ENCODE measurements around the gene MRPL53. TPM values are rescaled to one million over a fixed set of nuclear protein-coding genes. Genes with fewer than 3 reads are reported as not detected.

MRPL53 gene
- total and polyA plus RNA-seq, 2 of the 13 experiments (the other 11 are each of a cell fraction or from before 2014, with no cell fraction given): 34.3 to 51.9 TPM

DNA sequence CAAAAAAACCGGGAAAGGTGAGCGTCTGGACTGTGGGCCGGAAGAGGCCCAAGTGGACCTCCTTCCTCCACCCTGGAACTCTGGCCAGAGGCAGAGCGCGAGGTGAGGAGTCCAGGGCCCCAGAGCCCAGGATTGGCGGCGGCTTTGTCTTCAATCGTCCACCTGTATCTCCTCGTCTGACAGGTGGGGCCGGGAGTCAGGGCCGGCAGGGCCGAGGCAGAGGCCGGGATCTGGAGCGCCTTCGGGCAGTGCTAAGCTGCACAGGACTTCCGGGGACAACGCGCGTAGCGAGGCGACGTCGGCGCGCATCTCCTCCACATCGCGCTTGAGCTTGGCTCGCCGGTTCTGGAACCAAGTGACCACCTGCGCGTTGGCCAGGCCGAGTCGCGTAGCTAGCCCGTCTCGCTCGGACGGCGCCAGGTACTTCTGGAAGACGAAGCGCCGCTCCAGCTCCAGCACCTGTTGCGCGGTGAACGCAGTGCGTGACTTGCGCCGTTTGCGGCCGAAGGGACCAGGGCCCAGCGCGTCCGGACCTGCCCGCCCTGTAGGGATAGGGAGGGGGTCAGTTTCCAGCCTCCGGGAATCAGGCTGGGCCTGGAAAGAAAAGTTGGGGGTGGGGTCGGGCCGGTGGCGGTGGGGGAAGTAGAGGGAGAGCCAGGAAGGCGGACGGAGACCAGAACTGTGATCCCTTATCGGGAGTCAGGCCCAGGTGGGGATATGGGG lies 25.5 kb upstream of the MRPL53 start (continued):
- TF ChIP-seq SRSF9 (IDR thresholded peaks at IDR 0.05; ENCODE audit: borderline replicate concordance, insufficient read depth, low read depth, low read length, poor library complexity, severe bottlenecking) (no peak), KLF16 (CRISPR knock-in tag; IDR thresholded peaks at IDR 0.05) (no peak), IKZF4 (CRISPR knock-in tag; IDR thresholded peaks at IDR 0.05; ENCODE audit: borderline replicate concordance, low read depth, not compliant biosample characterization) (no peak), ZNF672 (CRISPR knock-in tag; IDR thresholded peaks at IDR 0.05) (no peak), THYN1 (CRISPR knock-in tag; IDR thresholded peaks at IDR 0.05; ENCODE audit: borderline replicate concordance, low read depth) (no peak; the same call in 1 of the 2 replicates), REPIN1 (CRISPR knock-in tag; IDR thresholded peaks at IDR 0.05; ENCODE audit: borderline replicate concordance, low read depth) (peak; percentile 85), NR2F6 (IDR thresholded peaks at IDR 0.05) (no peak), NR2F6 (CRISPR knock-in tag; IDR thresholded peaks at IDR 0.05) (0 out of 2 replicates have a peak, but pooled peaks have one; percentile 17), ZNF703 (CRISPR knock-in tag; IDR thresholded peaks at IDR 0.05; ENCODE audit: borderline replicate concordance) (no peak), ZNF75D (CRISPR knock-in tag; IDR thresholded peaks at IDR 0.05; ENCODE audit: borderline replicate concordance) (0 out of 2 replicates have a peak, but pooled peaks have one; percentile 84), KLF11 (CRISPR knock-in tag; IDR thresholded peaks at IDR 0.05) (no peak), STAG1 (CRISPR knock-in tag; IDR thresholded peaks at IDR 0.05) (no peak), PITX1 (CRISPR knock-in tag; IDR thresholded peaks at IDR 0.05) (no peak), MYNN (CRISPR knock-in tag; IDR thresholded peaks at IDR 0.05; ENCODE audit: low read depth) (no peak), ZNF883 (CRISPR knock-in tag; IDR thresholded peaks at IDR 0.05; ENCODE audit: not compliant biosample characterization) (no peak)
- TF ChIP-seq, protein P1, sequence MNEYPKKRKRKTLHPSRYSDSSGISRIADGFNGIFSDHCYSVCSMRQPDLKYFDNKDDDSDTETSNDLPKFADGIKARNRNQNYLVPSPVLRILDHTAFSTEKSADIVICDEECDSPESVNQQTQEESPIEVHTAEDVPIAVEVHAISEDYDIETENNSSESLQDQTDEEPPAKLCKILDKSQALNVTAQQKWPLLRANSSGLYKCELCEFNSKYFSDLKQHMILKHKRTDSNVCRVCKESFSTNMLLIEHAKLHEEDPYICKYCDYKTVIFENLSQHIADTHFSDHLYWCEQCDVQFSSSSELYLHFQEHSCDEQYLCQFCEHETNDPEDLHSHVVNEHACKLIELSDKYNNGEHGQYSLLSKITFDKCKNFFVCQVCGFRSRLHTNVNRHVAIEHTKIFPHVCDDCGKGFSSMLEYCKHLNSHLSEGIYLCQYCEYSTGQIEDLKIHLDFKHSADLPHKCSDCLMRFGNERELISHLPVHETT (CRISPR knock-in tag; conservative IDR thresholded peaks at IDR 0.05): no peak
- TF ChIP-seq, protein P2, sequence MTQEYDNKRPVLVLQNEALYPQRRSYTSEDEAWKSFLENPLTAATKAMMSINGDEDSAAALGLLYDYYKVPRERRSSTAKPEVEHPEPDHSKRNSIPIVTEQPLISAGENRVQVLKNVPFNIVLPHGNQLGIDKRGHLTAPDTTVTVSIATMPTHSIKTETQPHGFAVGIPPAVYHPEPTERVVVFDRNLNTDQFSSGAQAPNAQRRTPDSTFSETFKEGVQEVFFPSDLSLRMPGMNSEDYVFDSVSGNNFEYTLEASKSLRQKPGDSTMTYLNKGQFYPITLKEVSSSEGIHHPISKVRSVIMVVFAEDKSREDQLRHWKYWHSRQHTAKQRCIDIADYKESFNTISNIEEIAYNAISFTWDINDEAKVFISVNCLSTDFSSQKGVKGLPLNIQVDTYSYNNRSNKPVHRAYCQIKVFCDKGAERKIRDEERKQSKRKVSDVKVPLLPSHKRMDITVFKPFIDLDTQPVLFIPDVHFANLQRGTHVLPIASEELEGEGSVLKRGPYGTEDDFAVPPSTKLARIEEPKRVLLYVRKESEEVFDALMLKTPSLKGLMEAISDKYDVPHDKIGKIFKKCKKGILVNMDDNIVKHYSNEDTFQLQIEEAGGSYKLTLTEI (CRISPR knock-in tag; conservative IDR thresholded peaks at IDR 0.05): no peak
- TF ChIP-seq, protein P3, sequence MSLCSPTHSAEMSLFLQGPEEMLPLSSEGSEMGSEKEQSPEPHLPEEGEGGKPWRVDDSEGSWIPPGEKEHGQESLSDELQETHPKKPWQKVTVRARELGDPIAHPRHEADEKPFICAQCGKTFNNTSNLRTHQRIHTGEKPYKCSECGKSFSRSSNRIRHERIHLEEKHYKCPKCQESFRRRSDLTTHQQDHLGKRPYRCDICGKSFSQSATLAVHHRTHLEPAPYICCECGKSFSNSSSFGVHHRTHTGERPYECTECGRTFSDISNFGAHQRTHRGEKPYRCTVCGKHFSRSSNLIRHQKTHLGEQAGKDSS (CRISPR knock-in tag; IDR thresholded peaks at IDR 0.05; ENCODE audit: borderline replicate concordance, low read depth): peak; percentile 24; the same call in 1 of the 2 replicates
- TF ChIP-seq, protein P4, sequence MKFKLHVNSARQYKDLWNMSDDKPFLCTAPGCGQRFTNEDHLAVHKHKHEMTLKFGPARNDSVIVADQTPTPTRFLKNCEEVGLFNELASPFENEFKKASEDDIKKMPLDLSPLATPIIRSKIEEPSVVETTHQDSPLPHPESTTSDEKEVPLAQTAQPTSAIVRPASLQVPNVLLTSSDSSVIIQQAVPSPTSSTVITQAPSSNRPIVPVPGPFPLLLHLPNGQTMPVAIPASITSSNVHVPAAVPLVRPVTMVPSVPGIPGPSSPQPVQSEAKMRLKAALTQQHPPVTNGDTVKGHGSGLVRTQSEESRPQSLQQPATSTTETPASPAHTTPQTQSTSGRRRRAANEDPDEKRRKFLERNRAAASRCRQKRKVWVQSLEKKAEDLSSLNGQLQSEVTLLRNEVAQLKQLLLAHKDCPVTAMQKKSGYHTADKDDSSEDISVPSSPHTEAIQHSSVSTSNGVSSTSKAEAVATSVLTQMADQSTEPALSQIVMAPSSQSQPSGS (CRISPR knock-in tag; IDR thresholded peaks at IDR 0.05): no peak
- TF ChIP-seq, protein P5, sequence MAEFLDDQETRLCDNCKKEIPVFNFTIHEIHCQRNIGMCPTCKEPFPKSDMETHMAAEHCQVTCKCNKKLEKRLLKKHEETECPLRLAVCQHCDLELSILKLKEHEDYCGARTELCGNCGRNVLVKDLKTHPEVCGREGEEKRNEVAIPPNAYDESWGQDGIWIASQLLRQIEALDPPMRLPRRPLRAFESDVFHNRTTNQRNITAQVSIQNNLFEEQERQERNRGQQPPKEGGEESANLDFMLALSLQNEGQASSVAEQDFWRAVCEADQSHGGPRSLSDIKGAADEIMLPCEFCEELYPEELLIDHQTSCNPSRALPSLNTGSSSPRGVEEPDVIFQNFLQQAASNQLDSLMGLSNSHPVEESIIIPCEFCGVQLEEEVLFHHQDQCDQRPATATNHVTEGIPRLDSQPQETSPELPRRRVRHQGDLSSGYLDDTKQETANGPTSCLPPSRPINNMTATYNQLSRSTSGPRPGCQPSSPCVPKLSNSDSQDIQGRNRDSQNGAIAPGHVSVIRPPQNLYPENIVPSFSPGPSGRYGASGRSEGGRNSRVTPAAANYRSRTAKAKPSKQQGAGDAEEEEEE (CRISPR knock-in tag; IDR thresholded peaks at IDR 0.05; ENCODE audit: borderline replicate concordance): no peak

Measured in HepG2 (cell line).